ENCODE results near the gene ZBTB32.

ZBTB32 gene

DNA sequence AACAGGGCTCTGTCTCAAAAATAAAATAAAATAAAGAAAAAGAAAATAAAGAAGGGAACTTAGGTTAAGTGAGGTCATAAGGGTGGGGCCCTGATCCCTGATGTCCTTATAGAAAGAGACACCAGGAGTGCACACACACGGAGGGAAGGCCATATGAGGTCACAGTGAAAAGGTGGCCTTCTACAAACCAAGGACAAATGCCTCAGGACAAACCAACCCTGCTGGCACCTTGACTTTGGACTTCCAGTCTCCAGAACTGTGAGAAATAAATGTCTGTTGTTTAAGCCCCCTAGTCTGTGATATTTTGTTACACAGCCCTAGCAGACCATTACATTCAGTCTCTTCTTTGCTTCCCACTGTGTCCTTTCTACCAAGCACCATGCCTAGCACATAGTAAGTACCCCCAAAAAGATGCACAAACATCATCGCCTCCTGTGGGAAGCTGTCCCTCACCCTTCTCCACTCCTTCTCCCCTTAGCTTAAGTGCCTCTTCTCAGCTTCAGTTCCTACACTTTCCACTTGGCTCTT is 8.4 kb upstream of the ZBTB32 start:
- no peak for DNase-seq (ENCODE audit: low read depth)

DNA sequence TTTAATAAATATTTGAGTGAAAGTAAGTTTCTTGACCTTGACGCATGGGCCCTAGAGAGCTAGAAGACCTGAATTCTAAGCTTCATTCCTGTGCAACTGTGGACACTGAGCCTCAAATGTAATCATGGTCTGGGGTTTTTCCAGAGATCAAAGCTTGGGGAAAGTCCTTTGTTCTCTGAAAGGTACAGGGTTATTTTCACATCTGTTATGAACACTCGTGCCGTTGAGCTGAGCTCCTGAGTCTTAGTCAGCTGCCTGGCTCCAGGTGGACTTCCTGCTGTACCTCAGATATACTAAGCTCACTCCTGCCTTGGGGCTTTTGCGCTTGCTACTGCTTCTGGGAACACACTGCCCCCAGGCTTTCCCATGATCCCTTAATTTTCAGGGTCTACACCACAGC is 7.5 kb upstream of the ZBTB32 start:
- no peak for DNase-seq (ENCODE audit: low read depth)

- peak; percentile 98 for DNase-seq (ENCODE audit: low read depth)
Observed at GRCh38 chr19:35702223-35703012, 1.9 kb upstream of the ZBTB32 start.

- DNase-seq (ENCODE audit: low read depth) = no peak
Observed at GRCh38 chr19:35703343-35703742, 1.0 kb upstream of the ZBTB32 start.

- no peak for DNase-seq (ENCODE audit: low read depth)
Observed at GRCh38 chr19:35708391-35708790, 4.0 kb downstream of the ZBTB32 start.

GRCh38 chr19:35710784-35711723 is 6.7 kb downstream of the ZBTB32 start:
- DNase-seq (ENCODE audit: low read depth) = no peak

- DNase-seq (ENCODE audit: low read depth) = no peak
Observed at GRCh38 chr19:35712567-35713505, 8.5 kb downstream of the ZBTB32 start.

- DNase-seq (ENCODE audit: low read depth) = no peak
Observed at GRCh38 chr19:35713506-35713850, 9.1 kb downstream of the ZBTB32 start.

DNA sequence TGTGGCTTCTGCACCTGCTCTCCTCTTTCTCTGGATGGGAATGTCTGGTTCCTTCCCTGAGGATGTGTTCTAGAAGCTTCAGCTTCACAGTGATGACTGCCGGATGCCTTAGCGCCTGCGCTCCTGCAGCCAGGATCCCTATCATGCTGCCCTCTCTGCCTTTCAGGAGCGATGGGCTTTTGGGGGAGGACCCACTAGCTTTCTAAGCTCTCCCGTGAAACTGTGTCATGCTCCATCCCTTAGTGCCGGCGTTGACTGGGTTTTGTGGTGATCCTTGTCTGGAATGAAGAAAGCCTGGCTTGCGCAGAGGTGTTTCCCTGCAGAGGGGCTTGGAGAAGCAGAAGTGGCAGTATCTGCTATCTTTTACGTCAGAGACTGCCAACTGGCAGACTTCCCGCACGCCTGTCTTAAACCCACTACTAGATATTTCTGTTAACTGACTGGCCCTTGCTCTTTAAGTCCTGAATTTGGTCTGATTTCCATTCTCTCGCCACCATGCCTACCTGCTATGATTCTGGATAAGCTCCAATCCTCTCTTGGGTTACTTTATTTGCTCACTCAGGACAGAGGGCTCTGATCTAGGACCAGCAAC is 9.6 kb downstream of the ZBTB32 start:
- no peak for DNase-seq (ENCODE audit: low read depth)

DNA sequence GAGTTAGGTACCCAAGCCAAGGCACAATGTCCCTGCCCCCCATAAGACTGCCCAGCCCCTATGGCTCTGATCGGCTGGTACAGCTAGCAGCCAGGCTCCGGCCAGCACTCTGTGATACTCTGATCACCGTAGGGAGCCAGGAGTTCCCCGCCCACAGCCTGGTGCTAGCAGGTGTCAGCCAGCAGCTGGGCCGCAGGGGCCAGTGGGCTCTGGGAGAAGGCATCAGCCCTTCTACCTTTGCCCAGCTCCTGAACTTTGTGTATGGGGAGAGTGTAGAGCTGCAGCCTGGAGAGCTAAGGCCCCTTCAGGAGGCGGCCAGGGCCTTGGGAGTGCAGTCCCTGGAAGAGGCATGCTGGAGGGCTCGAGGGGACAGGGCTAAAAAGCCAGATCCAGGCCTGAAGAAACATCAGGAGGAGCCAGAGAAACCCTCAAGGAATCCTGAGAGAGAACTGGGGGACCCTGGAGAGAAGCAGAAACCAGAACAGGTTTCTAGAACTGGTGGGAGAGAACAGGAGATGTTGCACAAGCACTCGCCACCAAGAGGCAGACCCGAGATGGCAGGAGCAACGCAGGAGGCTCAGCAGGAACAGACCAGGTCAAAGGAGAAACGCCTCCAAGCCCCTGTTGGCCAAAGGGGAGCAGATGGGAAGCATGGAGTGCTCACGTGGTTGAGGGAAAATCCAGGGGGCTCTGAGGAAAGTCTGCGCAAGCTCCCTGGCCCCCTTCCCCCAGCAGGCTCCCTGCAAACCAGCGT is 10.4 kb downstream of the ZBTB32 start:
- no peak for DNase-seq (ENCODE audit: low read depth)

DNA sequence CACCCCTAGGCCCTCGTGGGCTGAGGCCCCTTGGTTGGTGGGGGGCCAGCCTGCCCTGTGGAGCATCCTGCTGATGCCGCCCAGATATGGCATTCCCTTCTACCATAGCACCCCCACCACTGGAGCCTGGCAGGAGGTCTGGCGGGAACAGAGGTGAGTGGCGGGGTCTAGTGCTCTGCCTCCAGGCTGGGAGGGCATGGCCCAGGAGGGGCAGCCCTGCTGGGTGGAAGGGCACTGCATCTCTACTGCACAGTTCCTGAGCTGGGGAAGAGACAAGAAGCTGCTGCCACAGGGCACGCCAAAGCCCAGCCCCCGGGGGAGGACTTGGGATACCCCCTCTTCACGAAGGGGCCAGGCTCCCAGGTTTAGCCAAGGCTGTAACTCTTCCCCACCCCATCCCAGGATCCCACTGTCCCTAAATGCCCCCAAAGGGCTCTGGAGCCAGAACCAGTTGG is 11.0 kb downstream of the ZBTB32 start:
- DNase-seq (ENCODE audit: low read depth) = no peak

DNA sequence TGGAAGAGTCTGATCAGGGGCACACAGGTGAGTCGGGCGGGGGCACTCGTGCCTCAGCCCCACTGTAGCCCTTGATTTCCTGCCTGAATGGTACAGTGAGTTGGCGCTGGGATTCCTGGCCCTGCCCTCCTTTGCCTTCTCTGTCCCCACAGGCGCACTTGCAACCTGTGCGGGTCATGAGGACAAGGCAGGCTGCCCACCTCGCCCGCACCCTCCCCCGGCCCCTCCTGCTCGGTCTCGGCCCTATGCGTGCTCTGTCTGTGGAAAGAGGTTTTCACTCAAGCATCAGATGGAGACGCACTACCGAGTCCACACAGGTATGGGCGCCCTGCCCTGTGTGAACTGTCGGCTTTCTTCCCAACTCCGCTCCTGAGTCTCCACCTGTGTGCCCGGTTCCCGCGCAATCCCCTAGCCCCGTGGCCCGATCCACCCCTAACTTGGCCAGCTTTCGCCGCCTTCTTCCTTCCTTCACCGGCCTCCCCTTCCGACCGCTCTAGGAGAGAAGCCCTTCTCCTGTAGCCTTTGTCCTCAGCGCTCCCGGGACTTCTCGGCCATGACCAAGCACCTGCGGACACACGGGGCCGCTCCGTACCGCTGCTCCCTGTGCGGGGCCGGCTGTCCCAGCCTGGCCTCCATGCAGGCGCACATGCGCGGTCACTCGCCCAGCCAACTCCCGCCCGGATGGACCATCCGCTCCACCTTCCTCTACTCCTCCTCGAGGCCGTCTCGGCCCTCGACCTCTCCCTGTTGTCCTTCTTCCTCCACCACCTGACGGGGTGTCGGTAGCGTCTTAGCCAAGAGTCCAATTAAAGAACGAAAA is 11.8 kb downstream of the ZBTB32 start:
- DNase-seq (ENCODE audit: low read depth) = peak; percentile 18

DNA sequence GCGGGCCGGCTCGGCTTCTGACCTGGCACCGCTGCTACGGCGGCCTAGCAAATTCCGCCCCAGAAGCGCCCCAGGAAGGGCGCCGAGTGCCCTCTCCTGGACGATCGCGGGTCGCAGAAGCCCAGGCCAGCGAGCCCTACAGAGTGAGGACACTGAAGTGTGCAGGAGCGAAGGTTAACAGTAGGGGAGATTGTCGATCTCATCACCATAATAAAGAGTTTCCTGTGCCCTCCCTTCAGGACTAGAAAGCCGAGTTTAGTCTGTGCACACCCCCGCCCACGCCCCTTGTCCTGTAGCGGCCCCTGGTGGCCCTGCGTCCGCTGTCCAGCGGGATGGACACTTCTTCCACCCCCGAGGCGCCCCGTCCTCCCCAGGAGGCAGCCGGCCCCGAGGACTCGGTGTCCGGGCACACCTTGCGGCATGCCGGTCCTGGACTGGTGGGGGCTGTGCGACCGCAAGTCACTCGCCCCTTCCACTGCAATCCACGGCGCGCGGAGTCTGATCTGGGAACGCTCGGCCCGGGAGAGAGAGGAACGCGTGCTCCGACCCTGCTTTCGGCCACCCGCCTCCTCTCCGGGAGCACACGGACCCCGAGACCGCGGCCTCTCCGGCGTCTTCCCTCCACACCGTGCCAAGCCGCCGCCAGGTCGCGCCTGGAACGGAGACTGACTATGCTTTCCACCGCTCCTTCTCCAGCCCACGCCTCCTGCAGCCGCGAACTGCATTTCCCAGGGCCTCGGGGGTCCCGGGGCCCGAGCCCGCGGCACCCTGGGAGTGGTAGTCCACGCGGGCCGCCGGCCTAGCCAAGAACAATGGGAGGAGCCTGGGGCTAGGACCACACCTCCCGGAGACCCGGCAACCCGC is 12.7 kb downstream of the ZBTB32 start:
- DNase-seq (ENCODE audit: low read depth) = peak; percentile 81

DNA sequence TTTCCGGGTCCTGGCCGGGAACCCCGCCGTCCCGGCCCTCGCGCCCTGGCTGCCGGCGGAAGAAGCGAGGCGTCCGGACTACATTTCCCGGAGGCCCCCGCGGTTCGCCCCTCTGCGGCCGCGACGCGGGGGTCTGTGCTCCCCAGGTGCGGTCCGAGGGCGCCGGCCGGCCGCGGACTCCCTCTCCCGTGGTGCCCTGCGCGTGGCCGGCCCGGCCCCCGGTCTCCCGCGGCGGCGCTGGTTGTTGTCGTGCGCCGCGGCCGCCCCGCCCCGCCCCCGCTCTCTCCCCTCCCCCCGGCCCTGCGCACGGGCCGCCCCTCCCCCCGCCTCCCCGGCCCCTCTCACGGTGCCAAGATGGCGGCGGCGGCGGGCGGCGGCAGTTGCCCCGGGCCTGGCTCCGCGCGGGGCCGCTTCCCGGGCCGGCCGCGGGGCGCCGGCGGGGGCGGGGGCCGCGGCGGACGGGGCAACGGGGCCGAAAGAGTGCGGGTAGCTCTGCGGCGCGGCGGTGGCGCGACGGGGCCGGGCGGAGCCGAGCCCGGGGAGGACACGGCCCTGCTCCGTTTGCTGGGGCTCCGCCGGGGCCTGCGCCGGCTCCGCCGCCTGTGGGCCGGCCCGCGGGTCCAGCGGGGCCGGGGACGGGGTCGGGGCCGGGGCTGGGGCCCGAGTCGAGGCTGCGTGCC is 13.4 kb downstream of the ZBTB32 start, which contains the start of gene KMT2B:
Gene KMT2B, plus strand, starts transcription at position 339 of the 680 bp plus-strand sequence. Its CDS starts 16 bp downstream, at position 355.
- DNase-seq (ENCODE audit: low read depth) = peak; percentile 94

DNA sequence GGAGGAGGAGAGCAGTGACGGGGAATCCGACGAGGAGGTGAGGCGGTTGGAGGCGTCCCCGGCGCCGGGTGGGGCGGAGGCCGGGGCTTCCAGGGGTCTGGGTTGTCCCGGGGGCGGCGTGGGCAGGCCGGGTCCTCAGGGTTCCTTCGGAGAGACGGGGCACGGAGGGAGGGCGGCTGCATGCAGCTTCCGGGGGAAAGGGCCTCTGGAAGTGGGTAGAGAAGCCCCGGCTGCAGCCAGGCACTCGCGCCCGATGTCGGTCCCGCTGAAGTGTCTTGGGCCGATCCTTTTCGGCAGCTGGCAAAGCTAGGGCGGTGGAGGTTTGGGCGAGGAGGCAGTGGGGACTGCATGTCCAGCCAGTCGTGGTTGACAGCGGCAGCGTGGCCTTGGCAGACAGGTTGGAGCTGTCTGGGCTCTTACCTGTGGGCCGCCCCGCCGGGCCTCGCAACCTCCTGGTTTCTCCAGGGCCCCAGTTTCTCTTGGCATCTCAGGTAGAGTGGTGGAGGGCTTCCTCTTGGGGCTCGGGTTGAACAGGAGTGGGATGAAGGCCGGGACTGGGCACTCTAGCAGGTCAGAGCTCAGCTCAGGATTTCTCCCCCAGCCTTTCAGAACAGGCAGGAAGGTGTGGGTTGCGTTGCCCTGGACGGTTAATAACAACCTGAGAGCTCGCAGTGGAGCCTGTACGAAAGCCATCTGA is 14.1 kb downstream of the ZBTB32 start:
- no peak for DNase-seq (ENCODE audit: low read depth)

GRCh38 chr19:35719402-35720162 is 15.2 kb downstream of the ZBTB32 start:
- no peak for DNase-seq (ENCODE audit: low read depth)

GRCh38 chr19:35720163-35720524 is 15.8 kb downstream of the ZBTB32 start:
- no peak for DNase-seq (ENCODE audit: low read depth)
